Endothelial cell of umbilical vein (primary cell): ENCODE measurements around the gene GSE1.

Experiments
- CTCF ChIP-seq, 2 donors: IDR thresholded peaks; 1 replicate in 1 of 2; 2 replicates in 1 of 2; pipeline ENCODE4 v1.5.1; 2011; ENCODE audit warnings: low read length in 2 of 2, mild to moderate bottlenecking in 2 of 2, moderate library complexity in 2 of 2, control low read depth in 1 of 2, inconsistent platforms in 1 of 2, low read depth in 1 of 2; ENCODE audit not compliant: insufficient read depth in 1 of 2; ENCODE audit errors: extremely low read depth in 1 of 2
- POLR2A ChIP-seq: IDR thresholded peaks from 2 replicates; pipeline ENCODE4 v1.6.1; 2012; ENCODE audit warnings: low read depth, mild to moderate bottlenecking, control low read depth, low read length

GRCh38 chr16:85718153-85718477, 105.0 kb downstream of the GSE1 start:
- TF ChIP-seq POLR2A: no peak
- no peak for TF ChIP-seq CTCF (IDR thresholded peaks at IDR 0.05; ENCODE audit: extremely low read depth in 1 of 2, insufficient read depth in 1 of 2, low read depth in 1 of 2, low read length in 2 of 2)
